Motor neuron (in vitro differentiated cells): ENCODE results near the gene AGBL4. TPM values are rescaled to one million over a fixed set of nuclear protein-coding genes. Genes with fewer than 3 reads are reported as not detected.
"Not testable (repeated sequence)": the region's sequence is repeated elsewhere in the genome, so short reads cannot be mapped to it uniquely, and the experiment has no call there.

Experiments
- ATAC-seq, 8 experiments: fragments of 200-7000 bp; cut with Tn5 transposase; replicated peaks in 6 of 8; 2 replicates each; pipeline ENCODE4 v1.8.0; 2021; ENCODE audit warnings: mild to moderate bottlenecking in 8 of 8, moderate library complexity in 8 of 8
- H3K27ac ChIP-seq, 2 donors: fragments of 250-450 bp; sonication (Bioruptor Pico); 2 replicates each; pipeline ENCODE4 v1.9.0; 2021; ENCODE audit warnings: antibody characterized with exemption in 2 of 2, mild to moderate bottlenecking in 2 of 2, moderate library complexity in 1 of 2
- H3K4me1 ChIP-seq, 2 donors: fragments of 250-450 bp; sonication (Bioruptor Pico); replicated peaks in 1 of 2; 2 replicates each; pipeline ENCODE4 v1.6.1; 2021; ENCODE audit warnings: antibody characterized with exemption in 2 of 2, mild to moderate bottlenecking in 2 of 2, moderate library complexity in 1 of 2
- H3K4me3 ChIP-seq, 5 donors: fragments of 250-450 bp; sonication (Bioruptor Pico); 2 replicates each; pipeline ENCODE4 v1.9.0; 2021; ENCODE audit warnings: antibody characterized with exemption in 5 of 5, mild to moderate bottlenecking in 5 of 5, moderate library complexity in 4 of 5
- WGBS, 10 experiments: fragments of 450-650 bp; shearing (Covaris generic); methylation state at CpG; one replicate each; pipeline ENCODE4 v1.0.0; 2022; 5-methylcytosine and 5-hydroxymethylcytosine counted together
- in situ Hi-C, 9 experiments: fragments of 400-800 bp; cut with MboI; loops; one replicate each; pipeline ENCODE4 v1.15.0; 2021; ENCODE audit warnings: low sequenced_read_pairs in 9 of 9, low pct_unique_long_range_greater_than_20kb in 2 of 9; ENCODE audit not compliant: unreplicated experiment in 9 of 9
- total RNA-seq, 8 experiments: library from RNA; unstranded; fragments of 300-600 nt; gene quantifications; 2 replicates each; pipeline versions ENCODE4 v1.2.3 to v1.2.4, GENCODE V29; 2022

AGBL4 gene
- total RNA-seq, 8 experiments from 2014 or later, result 0.10 to 4.5 (median 1.9) TPM

- ATAC-seq, result no peak
- H3K27ac ChIP-seq, result no peak overlapping the region
- no peaks in the 10 kb centered on the region for H3K4me1 ChIP-seq
- in situ Hi-C loops, result no loop called here
- H3K4me3 ChIP-seq, result no peak overlapping the region
Observed at GRCh38 chr1:49319426-49319963, 704.3 kb downstream of the AGBL4 start.

DNA sequence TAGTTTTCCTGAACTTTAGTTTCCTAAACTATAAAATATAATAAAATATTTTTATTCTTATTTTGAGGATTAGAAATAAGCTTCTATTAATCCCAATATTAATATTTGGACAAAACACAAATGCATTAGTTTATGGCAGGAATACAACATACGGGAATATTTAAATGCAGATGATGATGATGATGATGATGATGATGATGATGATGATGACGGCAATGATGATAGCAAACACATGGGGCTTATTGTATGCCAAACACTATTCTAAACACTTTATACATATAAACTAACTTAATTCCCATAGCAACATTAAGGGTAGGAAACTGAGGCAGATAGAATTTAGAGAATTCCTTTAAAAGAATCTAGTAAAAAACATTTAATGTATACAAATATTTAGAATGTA lies 705.5 kb downstream of the AGBL4 start:
- in situ Hi-C loops, result no loop called here
- no peak for ATAC-seq
- WGBS, 10 experiments, result 7 to 100% (median 83%) methylated on average over 1 to 2 of the region's 2 CpGs; no CpG with 5 or more reads in 1 of the 10 experiments
- no peaks in the 10 kb centered on the region for H3K4me1 ChIP-seq
- H3K27ac ChIP-seq, result no peak overlapping the region
- H3K4me3 ChIP-seq, result no peak overlapping the region

DNA sequence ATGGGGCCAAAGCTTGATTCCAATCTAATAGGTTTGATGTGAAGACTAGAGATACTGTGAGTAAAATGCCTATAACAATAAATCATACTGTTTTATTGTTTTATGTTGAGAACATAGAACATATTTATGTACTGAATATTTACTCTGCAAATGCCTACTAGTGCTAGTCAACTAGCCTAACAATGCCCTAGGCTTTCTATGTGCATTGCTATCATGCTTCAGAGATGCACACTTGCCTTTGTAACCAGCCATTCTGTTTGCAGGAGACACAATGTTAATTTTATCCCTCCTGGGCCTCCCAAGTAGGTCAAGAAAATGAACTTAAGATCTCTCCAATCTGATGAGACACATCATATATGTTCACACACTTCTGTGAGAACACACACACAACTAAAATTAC lies 716.3 kb downstream of the AGBL4 start:
- H3K4me3 ChIP-seq, result no peak overlapping the region
- ATAC-seq, result peak in 1 of 8 experiments; percentile 42
- no peaks in the 10 kb centered on the region for H3K4me1 ChIP-seq
- H3K27ac ChIP-seq, result no peak overlapping the region
- in situ Hi-C loops, result no loop called here

GRCh38 chr1:49306507-49307070 lies 717.2 kb downstream of the AGBL4 start:
- no peak overlapping the region for H3K27ac ChIP-seq
- in situ Hi-C loops, result no loop called here
- H3K4me3 ChIP-seq, result no peak overlapping the region
- ATAC-seq, result no peak
- H3K4me1 ChIP-seq, result no peaks in the 10 kb centered on the region
- WGBS, 10 experiments, result 0 to 75% (median 42%) methylated on average over 1 of the region's 1 CpG; no CpG with 5 or more reads in 4 of the 10 experiments

GRCh38 chr1:49302400-49302799 lies 721.4 kb downstream of the AGBL4 start:
- H3K4me1 ChIP-seq, ATAC-seq, H3K4me3 ChIP-seq, in situ Hi-C loops, H3K27ac ChIP-seq: not testable (repeated sequence)
- WGBS, 10 experiments, result 19 to 100% (median 86%) methylated on average over 1 to 2 of the region's 2 CpGs; no CpG with 5 or more reads in 3 of the 10 experiments

DNA sequence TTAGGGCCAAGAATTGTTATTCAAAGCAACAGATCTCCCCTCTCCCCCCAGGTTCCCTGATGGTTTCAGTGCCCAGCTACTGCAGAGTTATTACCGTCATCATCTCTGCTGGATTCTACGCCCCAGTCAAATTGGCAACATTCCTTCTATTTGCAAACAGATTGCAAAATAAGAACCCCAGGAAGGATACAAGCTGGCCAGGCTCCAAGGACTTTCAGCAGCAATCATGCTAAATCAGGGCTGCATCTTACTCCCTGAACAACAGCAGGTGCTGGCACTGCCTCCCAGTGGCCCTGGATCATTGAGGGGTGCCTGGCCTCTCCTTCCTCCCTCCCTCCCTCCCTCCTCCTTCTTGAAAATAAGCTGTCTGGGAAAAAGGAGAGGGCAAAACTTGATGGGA lies 725.5 kb downstream of the AGBL4 start:
- peak in 3 of 8 experiments; percentile 66 to 93 (median 73) for ATAC-seq
- no peak overlapping the region for H3K27ac ChIP-seq
- in situ Hi-C loops, result no loop called here
- WGBS, 10 experiments, result 0 to 89% (median 36%) methylated on average over 1 to 2 of the region's 2 CpGs; no CpG with 5 or more reads in 4 of the 10 experiments
- no peaks in the 10 kb centered on the region for H3K4me1 ChIP-seq
- H3K4me3 ChIP-seq, result no peak overlapping the region

- Histone ChIP-seq H3K27ac (no peak overlapping the region), H3K4me1 (no peaks in the 10 kb centered on the region), H3K4me3 (no peak overlapping the region)
- in situ Hi-C loops, result no loop called here
- 0 to 100% (median 50%) methylated on average over 1 to 4 of the region's 4 CpGs; no CpG with 5 or more reads in 2 of the 10 experiments for WGBS, 10 experiments
- ATAC-seq, result peak in 3 of 8 experiments; percentile 41 to 79 (median 70)
Observed at GRCh38 chr1:49297783-49298182, 726.0 kb downstream of the AGBL4 start.

DNA sequence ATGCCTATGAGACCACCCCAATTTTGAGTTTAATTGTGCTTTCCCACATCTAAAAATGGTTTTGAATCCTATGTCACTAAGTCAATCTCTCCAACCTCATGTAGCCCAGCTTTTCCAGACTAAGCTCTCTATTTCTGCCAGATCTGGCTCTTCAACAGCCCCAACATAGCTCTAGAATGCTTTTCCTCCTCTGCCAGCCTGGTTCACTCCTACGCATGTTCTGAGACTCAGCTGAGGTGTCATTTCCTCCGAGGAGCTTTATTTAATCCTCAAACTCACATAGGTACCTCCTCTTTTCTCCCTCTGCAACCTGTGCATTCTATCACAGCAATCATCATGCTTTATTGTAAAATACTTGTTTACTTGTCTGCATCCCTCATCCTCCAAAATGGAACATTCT lies 729.2 kb downstream of the AGBL4 start:
- Histone ChIP-seq H3K4me1 (no peaks in the 10 kb centered on the region), H3K4me3 (no peak overlapping the region), H3K27ac (no peak overlapping the region)
- no peak for ATAC-seq
- WGBS, 10 experiments, result 0 to 85% (median 69%) methylated on average over 1 to 2 of the region's 2 CpGs; no CpG with 5 or more reads in 3 of the 10 experiments
- in situ Hi-C loops, result no loop called here

GRCh38 chr1:49293016-49293415 lies 730.7 kb downstream of the AGBL4 start:
- in situ Hi-C loops, result no loop called here
- no peak overlapping the region for H3K4me3 ChIP-seq
- no peak for ATAC-seq
- H3K27ac ChIP-seq, result no peak overlapping the region
- H3K4me1 ChIP-seq, result no peaks in the 10 kb centered on the region
- 0 to 78% (median 56%) methylated on average over 1 to 3 of the region's 4 CpGs; no CpG with 5 or more reads in 3 of the 10 experiments for WGBS, 10 experiments

DNA sequence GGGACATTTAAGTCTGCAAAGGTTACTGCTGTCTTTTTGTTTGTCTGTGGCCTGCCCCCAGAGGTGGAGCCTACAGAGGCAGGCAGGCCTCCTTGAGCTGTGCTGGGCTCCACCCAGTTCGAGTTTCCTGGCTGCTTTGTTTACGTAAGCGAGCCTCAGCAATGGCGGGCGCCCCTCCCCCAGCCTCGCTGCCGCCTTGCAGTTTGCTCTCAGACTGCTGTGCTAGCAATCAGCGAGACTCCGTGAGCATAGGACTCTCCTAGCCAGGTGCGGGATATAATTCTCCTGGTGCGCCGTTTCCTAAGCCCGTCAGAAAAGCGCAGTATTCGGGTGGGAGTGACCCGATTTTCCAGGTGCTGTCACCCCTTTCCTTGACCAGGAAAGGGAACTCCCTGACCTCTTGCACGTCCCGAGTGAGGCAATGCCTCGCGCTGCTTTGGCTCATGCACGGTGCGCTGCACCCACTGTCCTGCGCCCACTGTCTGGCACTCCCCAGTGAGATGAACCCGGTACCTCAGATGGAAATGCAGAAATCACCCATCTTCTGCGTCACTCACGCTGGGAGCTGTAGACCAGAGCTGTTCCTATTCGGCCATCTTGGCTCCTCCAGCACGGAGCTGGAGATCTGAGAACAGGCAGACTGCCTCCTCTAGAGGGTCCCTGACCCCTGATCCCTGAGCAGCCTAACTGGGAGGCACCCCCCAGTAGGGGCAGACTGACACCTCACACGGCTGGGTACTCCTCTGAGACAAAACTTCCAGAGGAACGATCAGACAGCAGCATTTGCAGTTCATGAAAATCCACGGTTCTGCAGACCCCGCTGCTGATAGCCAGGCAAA lies 766.3 kb downstream of the AGBL4 start:
- in situ Hi-C loops, H3K4me1 ChIP-seq: not testable (repeated sequence)
- ATAC-seq, result peak in 2 of 8 experiments; percentile 34 to 38
- peak overlapping the region in 3 of 5 donors; percentile 9 to 18 (median 12) for H3K4me3 ChIP-seq
- H3K27ac ChIP-seq, result peak overlapping the region; percentile 55 to 61
- WGBS, 10 experiments, result 51 to 90% (median 61%) methylated on average over 1 to 15 of the region's 32 CpGs; no CpG with 5 or more reads in 5 of the 10 experiments

GRCh38 chr1:49252917-49253316 lies 770.8 kb downstream of the AGBL4 start:
- H3K27ac ChIP-seq, result no peak overlapping the region
- ATAC-seq, result no peak
- in situ Hi-C loops, result no loop called here
- peaks cover 3 to 4% of the 10 kb centered on the region in 2 donors for H3K4me1 ChIP-seq
- no peak overlapping the region for H3K4me3 ChIP-seq

GRCh38 chr1:49251019-49251784 lies 772.6 kb downstream of the AGBL4 start:
- in situ Hi-C loops, result no loop called here
- WGBS, 10 experiments, result 0 to 100% (median 33%) methylated on average over 1 of the region's 2 CpGs; no CpG with 5 or more reads in 7 of the 10 experiments
- ATAC-seq, result peak in 3 of 8 experiments; percentile 42 to 88 (median 77)
- no peak overlapping the region for H3K4me3 ChIP-seq
- no peak overlapping the region for H3K27ac ChIP-seq
- peaks cover 0 to 5% of the 10 kb centered on the region in 2 donors for H3K4me1 ChIP-seq

DNA sequence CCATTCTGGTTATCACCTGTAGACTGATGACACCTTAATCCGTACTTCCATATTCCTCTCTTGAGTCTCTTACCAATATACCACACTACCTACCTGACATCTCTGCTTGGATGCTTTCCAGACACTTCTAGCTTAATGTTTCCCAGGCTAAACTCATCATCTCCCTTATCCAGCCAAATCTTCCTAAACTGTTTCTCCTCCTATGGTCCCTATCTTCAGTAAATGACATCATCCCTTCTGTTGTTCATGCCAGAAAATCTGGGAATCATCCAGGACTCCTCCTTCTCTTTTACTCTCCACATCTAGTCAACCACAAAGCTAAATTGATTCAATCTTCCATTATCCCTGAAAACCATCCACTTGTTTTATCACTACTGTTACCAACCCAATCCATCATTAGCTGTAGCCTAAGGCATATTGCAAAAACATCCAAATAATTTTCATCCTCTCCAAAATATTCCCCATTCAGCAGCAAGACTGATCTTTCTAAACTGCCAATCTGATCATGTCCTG lies 783.0 kb downstream of the AGBL4 start:
- ATAC-seq, result no peak
- 0 to 91% (median 75%) methylated on average over 1 of the region's 1 CpG; no CpG with 5 or more reads in 3 of the 10 experiments for WGBS, 10 experiments
- H3K4me1 ChIP-seq, result no peaks in the 10 kb centered on the region
- in situ Hi-C loops, result no loop called here
- no peak overlapping the region for H3K4me3 ChIP-seq
- no peak overlapping the region for H3K27ac ChIP-seq
